GM19328 (cell line): ENCODE results near the gene CAPZA2.
A peak's percentile ranks its signal among the peaks of the same experiment; 100 is the strongest.

Experiments
- ATAC-seq: cut with Tn5 transposase; IDR thresholded peaks from one replicate; pipeline ENCODE4 v1.9.1; 2021; ENCODE audit warnings: mild to moderate bottlenecking, moderate library complexity; ENCODE audit not compliant: unreplicated experiment

CAPZA2 gene

DNA sequence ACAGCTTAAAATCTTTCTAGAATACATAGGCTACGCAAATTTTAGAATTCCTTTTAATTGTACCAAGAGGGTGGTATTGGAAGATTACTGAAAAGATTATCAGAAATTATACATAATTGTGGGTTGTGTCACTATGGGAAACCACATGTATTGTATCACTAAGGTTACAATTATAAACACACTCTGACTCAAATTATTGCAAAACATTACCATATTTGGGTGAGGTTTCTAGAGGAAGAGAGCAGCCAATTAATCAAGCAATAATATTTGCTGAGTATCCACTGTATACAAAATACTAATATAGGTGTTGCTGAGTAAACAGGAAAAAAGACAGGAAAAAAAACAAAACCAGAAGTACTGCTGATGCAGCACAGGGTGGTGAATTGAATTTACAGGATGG, 3.1 kb upstream of the CAPZA2 start:
- ATAC-seq, result no peak

DNA sequence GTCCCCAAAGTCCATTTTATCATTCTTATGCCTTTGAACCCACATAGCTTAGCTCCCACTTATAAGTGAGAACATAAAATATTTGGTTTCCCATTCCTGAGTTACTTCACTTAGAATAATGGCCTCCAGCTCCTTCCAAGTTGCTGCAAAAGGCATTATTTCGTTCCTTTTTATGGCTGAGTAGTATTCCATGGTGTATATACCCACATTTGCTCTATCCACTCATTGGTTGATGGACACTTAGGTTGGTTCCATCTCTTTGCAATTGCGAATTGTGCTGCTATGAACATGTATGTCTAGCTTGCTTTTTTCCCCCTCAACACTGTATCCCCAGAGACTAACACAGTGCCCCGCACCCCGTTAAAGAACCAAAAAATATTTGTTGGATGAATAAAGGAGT, 670 bp upstream of the CAPZA2 start:
- ATAC-seq, result no peak

GRCh38 chr7:116862951-116863670, 724 bp downstream of the CAPZA2 start:
- ATAC-seq, result peak; percentile 27

- no peak for ATAC-seq
Measured at GRCh38 chr7:116863936-116864500, 1.6 kb downstream of the CAPZA2 start.

GRCh38 chr7:116871061-116871700, 8.8 kb downstream of the CAPZA2 start:
- no peak for ATAC-seq

DNA sequence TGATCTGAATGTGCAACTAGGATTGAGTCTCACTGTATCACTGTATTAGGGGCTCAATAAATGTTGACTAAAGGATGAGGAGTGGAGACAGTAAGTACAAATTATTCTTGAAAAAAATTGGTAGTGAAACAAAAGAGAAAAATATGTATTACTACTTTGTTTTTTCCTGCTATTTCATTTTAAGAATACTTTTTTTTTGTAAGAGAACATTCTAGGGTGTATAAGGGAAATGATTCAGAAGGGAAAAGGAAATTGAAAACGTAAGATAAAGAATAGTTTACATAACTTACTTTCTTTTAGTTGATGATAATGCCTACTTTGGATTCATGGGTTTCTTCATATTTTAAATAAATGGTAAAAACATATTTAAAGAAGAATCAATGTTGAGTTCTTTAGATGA, 9.6 kb downstream of the CAPZA2 start:
- no peak for ATAC-seq

GRCh38 chr7:116873619-116874018, 11.2 kb downstream of the CAPZA2 start:
- ATAC-seq, result no peak

DNA sequence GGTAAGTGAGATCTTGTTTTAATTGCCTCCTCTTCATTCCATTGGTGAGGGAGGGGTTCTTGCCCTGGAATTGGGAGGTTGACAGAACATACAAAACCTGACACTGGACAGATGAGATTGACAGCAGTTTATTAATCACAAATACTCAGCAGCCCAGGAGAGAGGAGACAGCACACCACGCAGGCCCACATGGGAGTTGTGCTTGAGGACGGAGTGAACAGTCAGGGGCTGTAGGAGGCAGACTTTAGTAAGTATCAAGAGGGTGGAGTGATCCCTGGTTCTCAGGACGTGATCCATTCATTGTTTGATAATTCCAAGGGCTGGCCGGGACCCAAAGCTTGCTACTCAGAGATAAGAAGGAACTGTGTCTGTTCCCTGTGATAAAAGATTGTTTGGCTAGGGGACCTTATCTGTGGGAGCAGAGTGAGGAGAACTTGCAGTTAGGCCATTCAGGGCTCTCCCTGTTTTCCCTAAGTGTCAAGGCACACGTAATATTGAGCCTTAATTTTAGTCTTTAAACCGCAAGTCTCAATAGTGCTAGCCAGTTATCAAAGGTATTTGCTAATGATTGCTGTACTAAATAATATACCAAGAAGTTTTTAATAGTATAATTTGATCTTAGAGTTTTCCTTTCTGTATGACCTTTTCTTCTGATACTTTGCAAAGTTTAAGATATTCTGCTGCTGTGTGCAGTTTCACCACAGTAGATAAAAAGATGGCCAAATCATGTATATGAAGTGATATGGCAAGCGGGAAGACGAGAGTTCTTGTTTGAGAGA, 14.5 kb downstream of the CAPZA2 start:
- no peak for ATAC-seq

GRCh38 chr7:116877443-116878217, 15.2 kb downstream of the CAPZA2 start:
- ATAC-seq, result no peak

DNA sequence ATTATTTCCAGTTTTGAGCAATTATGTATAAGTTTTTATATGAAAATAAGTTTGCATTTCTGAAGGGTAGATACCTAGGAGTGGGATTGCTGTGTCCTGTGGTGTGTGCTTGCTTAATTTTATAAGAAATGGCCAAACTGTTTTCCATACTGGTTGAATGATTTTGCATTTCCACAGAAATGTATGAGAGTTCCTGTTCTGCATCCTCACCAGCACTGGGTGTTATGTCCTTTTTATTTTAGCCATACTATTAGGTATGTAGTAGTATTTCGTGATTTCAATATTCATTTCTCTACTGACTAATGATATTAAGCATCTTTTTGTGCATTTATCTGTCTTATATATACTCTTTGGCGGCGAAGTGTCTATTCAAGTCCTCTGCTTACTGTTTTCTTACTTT, 22.3 kb downstream of the CAPZA2 start:
- no peak for ATAC-seq

DNA sequence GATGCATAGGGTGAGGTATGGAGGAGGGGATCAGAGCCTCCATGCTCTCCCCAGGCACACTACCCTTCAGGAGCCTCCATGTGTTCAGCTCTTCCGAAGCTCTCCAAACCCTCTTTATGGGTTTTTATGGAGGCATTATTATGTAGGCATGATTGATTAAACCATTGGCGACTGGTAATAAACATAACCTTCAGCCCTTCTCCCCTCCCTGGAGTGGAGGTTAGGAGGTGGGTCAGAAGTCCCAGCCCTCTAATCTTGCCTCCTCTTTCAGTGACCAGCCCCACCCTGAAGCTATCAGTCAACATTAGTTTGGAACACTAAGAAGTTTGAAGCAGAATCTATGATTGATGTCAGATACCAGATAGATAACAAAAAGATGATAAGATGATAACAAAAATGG, 23.3 kb downstream of the CAPZA2 start:
- no peak for ATAC-seq

DNA sequence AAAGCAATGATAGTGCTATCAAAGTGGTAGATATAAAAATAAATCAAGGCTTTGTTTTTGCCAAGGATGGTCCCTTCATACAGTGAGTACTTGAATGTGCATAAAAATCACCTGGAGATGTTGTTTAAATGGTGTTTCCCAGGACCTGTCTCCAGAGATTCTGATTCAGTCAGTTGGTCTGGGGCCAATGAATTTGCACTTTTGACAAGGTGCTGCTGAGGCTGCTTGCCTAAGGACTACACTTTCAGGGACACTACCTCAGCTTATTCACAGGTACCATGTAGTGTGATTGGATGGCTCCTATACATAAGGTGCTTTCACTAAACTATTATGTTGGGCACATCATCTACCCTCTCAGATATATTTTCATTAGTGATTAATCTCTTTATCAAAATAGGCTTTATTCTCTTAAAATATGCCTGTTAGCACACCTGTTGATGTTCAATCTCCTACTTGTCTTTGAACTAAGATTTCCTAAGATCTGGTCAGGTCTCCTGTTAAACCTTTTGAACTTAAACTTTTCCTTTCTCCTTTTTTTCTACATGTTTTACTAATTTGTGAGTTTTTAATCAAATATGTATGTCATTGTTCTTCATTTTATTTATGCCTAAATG, 24.3 kb downstream of the CAPZA2 start:
- ATAC-seq, result no peak

GRCh38 chr7:116888895-116889294, 26.5 kb downstream of the CAPZA2 start:
- ATAC-seq, result no peak

DNA sequence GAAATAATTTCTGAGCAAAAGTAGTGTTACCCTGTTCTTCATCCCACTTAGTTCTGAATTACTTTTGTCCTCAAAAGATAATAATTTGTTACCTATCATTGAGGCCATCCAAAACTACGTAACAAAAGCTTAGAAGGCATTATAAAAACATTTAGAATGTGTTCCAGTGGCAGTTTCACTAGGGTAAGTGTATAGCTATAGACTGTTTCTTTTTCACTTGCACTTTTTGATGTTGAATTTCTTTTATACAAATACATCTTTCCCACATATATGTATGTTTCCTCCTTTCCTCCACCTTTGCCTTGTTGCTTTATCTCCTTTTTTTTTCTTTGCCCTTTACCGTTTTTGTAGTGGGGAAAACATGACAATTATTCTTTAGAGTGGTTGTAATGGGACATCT, 33.5 kb downstream of the CAPZA2 start:
- no peak for ATAC-seq

DNA sequence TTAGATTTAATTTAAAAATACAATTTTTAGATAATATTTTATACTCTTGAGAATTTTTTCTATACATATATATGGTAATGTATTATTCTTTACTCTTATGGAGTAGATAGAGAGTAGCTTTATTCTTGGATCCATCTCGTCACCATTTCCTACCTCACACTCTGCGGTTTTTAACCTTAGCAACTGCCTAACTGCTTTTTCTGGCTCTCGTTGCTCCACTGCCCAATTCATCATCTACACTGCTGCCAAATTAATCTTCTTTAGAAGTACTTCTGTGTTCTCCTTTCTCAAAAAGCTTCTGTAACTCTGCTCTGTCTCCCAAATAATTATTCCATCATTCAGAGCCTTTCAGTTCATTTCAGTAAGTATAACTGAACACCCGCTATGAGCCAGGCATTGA, 35.3 kb downstream of the CAPZA2 start:
- ATAC-seq, result no peak

- no peak for ATAC-seq
Measured at GRCh38 chr7:116899308-116899707, 36.9 kb downstream of the CAPZA2 start.

- ATAC-seq, result no peak
Measured at GRCh38 chr7:116901143-116901542, 38.8 kb downstream of the CAPZA2 start.

- ATAC-seq, result no peak
Measured at GRCh38 chr7:116902867-116903266, 40.5 kb downstream of the CAPZA2 start.

GRCh38 chr7:116906391-116906790, 44.0 kb downstream of the CAPZA2 start:
- ATAC-seq, result no peak

DNA sequence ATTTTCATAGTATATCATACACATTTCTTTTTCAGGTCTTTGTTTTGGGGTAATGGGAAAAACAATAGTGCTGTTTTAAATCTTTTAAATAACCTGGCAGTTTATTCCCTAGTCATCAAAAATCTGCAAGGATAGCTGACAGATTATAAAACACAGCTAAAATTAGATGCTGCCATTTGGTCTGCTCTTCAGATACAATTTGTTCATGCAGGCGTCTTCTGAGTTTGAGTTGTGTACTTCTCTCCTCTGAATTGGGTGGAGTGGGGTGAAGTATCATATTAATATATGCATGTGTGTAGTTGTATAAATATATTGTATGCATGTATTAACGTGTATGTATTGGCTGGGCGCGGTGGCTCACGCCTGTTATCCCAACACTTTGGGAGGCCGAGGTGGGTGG, 48.0 kb downstream of the CAPZA2 start:
- ATAC-seq, result no peak
